ENCODE data around the gene HECTD4.

Gene HECTD4

GRCh38 chr12:112192475-112192874, 189.8 kb downstream of the HECTD4 start:
- Histone ChIP-seq H3K9ac (ENCODE audit: low read length in 2 of 2) (no peak overlapping the region), H3K4me3 (ENCODE audit: low read length in 2 of 2) (no peak overlapping the region), H3K27me3 (ENCODE audit: control insufficient read depth in 1 of 2, insufficient read depth in 2 of 2, low read length in 2 of 2) (no peaks in the 10 kb centered on the region), H3K36me3 (ENCODE audit: control insufficient read depth in 2 of 2, insufficient read depth in 2 of 2, low read length in 2 of 2) (peaks cover 56 to 60% of the 10 kb centered on the region in 2 donors), H3K27ac (ENCODE audit: low read length) (no peak overlapping the region), H3K9me3 (ENCODE audit: control insufficient read depth in 2 of 2, low read length in 2 of 2) (no peaks in the 10 kb centered on the region), H3K4me1 (ENCODE audit: control insufficient read depth, insufficient read depth, low read length) (peaks cover 3% of the 10 kb centered on the region)

- Histone ChIP-seq H3K9ac (ENCODE audit: low read length in 2 of 2) (no peak overlapping the region), H3K4me1 (ENCODE audit: control insufficient read depth, insufficient read depth, low read length) (peaks cover 3% of the 10 kb centered on the region), H3K27ac (ENCODE audit: low read length) (no peak overlapping the region), H3K4me3 (ENCODE audit: low read length in 2 of 2) (no peak overlapping the region), H3K9me3 (ENCODE audit: control insufficient read depth in 2 of 2, low read length in 2 of 2) (no peaks in the 10 kb centered on the region), H3K27me3 (ENCODE audit: control insufficient read depth in 1 of 2, insufficient read depth in 2 of 2, low read length in 2 of 2) (no peaks in the 10 kb centered on the region), H3K36me3 (ENCODE audit: control insufficient read depth in 2 of 2, insufficient read depth in 2 of 2, low read length in 2 of 2) (peaks cover 56 to 58% of the 10 kb centered on the region in 2 donors)
Observed at GRCh38 chr12:112191840-112192321, 190.3 kb downstream of the HECTD4 start.

- Histone ChIP-seq H3K27ac (ENCODE audit: low read length) (no peak overlapping the region), H3K4me1 (ENCODE audit: control insufficient read depth, insufficient read depth, low read length) (peaks cover 3% of the 10 kb centered on the region), H3K27me3 (ENCODE audit: control insufficient read depth in 1 of 2, insufficient read depth in 2 of 2, low read length in 2 of 2) (no peaks in the 10 kb centered on the region), H3K9ac (ENCODE audit: low read length in 2 of 2) (no peak overlapping the region), H3K4me3 (ENCODE audit: low read length in 2 of 2) (no peak overlapping the region), H3K9me3 (ENCODE audit: control insufficient read depth in 2 of 2, low read length in 2 of 2) (no peaks in the 10 kb centered on the region), H3K36me3 (ENCODE audit: control insufficient read depth in 2 of 2, insufficient read depth in 2 of 2, low read length in 2 of 2) (peaks cover 55 to 56% of the 10 kb centered on the region in 2 donors)
Observed at GRCh38 chr12:112191201-112191600, 191.0 kb downstream of the HECTD4 start.

- peaks cover 56% of the 10 kb centered on the region in 2 donors for H3K36me3 ChIP-seq (ENCODE audit: control insufficient read depth in 2 of 2, insufficient read depth in 2 of 2, low read length in 2 of 2)
- no peak overlapping the region for H3K4me3 ChIP-seq (ENCODE audit: low read length in 2 of 2)
- no peaks in the 10 kb centered on the region for H3K27me3 ChIP-seq (ENCODE audit: control insufficient read depth in 1 of 2, insufficient read depth in 2 of 2, low read length in 2 of 2)
- no peak overlapping the region for H3K27ac ChIP-seq (ENCODE audit: low read length)
- H3K9me3 ChIP-seq (ENCODE audit: control insufficient read depth in 2 of 2, low read length in 2 of 2): no peaks in the 10 kb centered on the region
- H3K4me1 ChIP-seq (ENCODE audit: control insufficient read depth, insufficient read depth, low read length): peaks cover 3% of the 10 kb centered on the region
- H3K9ac ChIP-seq (ENCODE audit: low read length in 2 of 2): no peak overlapping the region
Observed at GRCh38 chr12:112190231-112191025, 191.8 kb downstream of the HECTD4 start.

GRCh38 chr12:112188130-112188830, 194.0 kb downstream of the HECTD4 start:
- H3K4me3 ChIP-seq (ENCODE audit: low read length in 2 of 2): no peak overlapping the region
- no peak overlapping the region for H3K27ac ChIP-seq (ENCODE audit: low read length)
- no peak overlapping the region for H3K9ac ChIP-seq (ENCODE audit: low read length in 2 of 2)
- peaks cover 49 to 58% of the 10 kb centered on the region in 2 donors for H3K36me3 ChIP-seq (ENCODE audit: control insufficient read depth in 2 of 2, insufficient read depth in 2 of 2, low read length in 2 of 2)
- H3K9me3 ChIP-seq (ENCODE audit: control insufficient read depth in 2 of 2, low read length in 2 of 2): no peaks in the 10 kb centered on the region
- no peaks in the 10 kb centered on the region for H3K27me3 ChIP-seq (ENCODE audit: control insufficient read depth in 1 of 2, insufficient read depth in 2 of 2, low read length in 2 of 2)
- H3K4me1 ChIP-seq (ENCODE audit: control insufficient read depth, insufficient read depth, low read length): peaks cover 3% of the 10 kb centered on the region

- Histone ChIP-seq H3K4me1 (ENCODE audit: control insufficient read depth, insufficient read depth, low read length) (no peaks in the 10 kb centered on the region), H3K27ac (ENCODE audit: low read length) (no peak overlapping the region), H3K4me3 (ENCODE audit: low read length in 2 of 2) (no peak overlapping the region), H3K27me3 (ENCODE audit: control insufficient read depth in 1 of 2, insufficient read depth in 2 of 2, low read length in 2 of 2) (no peaks in the 10 kb centered on the region), H3K36me3 (ENCODE audit: control insufficient read depth in 2 of 2, insufficient read depth in 2 of 2, low read length in 2 of 2) (peaks cover 28 to 41% of the 10 kb centered on the region in 2 donors), H3K9ac (ENCODE audit: low read length in 2 of 2) (no peak overlapping the region), H3K9me3 (ENCODE audit: control insufficient read depth in 2 of 2, low read length in 2 of 2) (no peaks in the 10 kb centered on the region)
Observed at GRCh38 chr12:112185093-112185923, 196.9 kb downstream of the HECTD4 start.

GRCh38 chr12:112184056-112184887, 198.0 kb downstream of the HECTD4 start:
- Histone ChIP-seq H3K27ac (ENCODE audit: low read length) (no peak overlapping the region), H3K36me3 (ENCODE audit: control insufficient read depth in 2 of 2, insufficient read depth in 2 of 2, low read length in 2 of 2) (peaks cover 32 to 44% of the 10 kb centered on the region in 2 donors), H3K4me1 (ENCODE audit: control insufficient read depth, insufficient read depth, low read length) (no peaks in the 10 kb centered on the region), H3K9me3 (ENCODE audit: control insufficient read depth in 2 of 2, low read length in 2 of 2) (no peaks in the 10 kb centered on the region), H3K9ac (ENCODE audit: low read length in 2 of 2) (no peak overlapping the region), H3K4me3 (ENCODE audit: low read length in 2 of 2) (no peak overlapping the region), H3K27me3 (ENCODE audit: control insufficient read depth in 1 of 2, insufficient read depth in 2 of 2, low read length in 2 of 2) (no peaks in the 10 kb centered on the region)

GRCh38 chr12:112183141-112184021, 198.8 kb downstream of the HECTD4 start:
- H3K27ac ChIP-seq (ENCODE audit: low read length): no peak overlapping the region
- H3K4me1 ChIP-seq (ENCODE audit: control insufficient read depth, insufficient read depth, low read length): no peaks in the 10 kb centered on the region
- no peak overlapping the region for H3K4me3 ChIP-seq (ENCODE audit: low read length in 2 of 2)
- H3K36me3 ChIP-seq (ENCODE audit: control insufficient read depth in 2 of 2, insufficient read depth in 2 of 2, low read length in 2 of 2): peaks cover 34 to 48% of the 10 kb centered on the region in 2 donors
- no peaks in the 10 kb centered on the region for H3K27me3 ChIP-seq (ENCODE audit: control insufficient read depth in 1 of 2, insufficient read depth in 2 of 2, low read length in 2 of 2)
- no peaks in the 10 kb centered on the region for H3K9me3 ChIP-seq (ENCODE audit: control insufficient read depth in 2 of 2, low read length in 2 of 2)
- no peak overlapping the region for H3K9ac ChIP-seq (ENCODE audit: low read length in 2 of 2)

- Histone ChIP-seq H3K27me3 (ENCODE audit: control insufficient read depth in 1 of 2, insufficient read depth in 2 of 2, low read length in 2 of 2) (no peaks in the 10 kb centered on the region), H3K4me1 (ENCODE audit: control insufficient read depth, insufficient read depth, low read length) (no peaks in the 10 kb centered on the region), H3K36me3 (ENCODE audit: control insufficient read depth in 2 of 2, insufficient read depth in 2 of 2, low read length in 2 of 2) (peaks cover 36 to 47% of the 10 kb centered on the region in 2 donors), H3K9ac (ENCODE audit: low read length in 2 of 2) (no peak overlapping the region), H3K9me3 (ENCODE audit: control insufficient read depth in 2 of 2, low read length in 2 of 2) (no peaks in the 10 kb centered on the region), H3K4me3 (ENCODE audit: low read length in 2 of 2) (no peak overlapping the region), H3K27ac (ENCODE audit: low read length) (no peak overlapping the region)
Observed at GRCh38 chr12:112182499-112182898, 199.7 kb downstream of the HECTD4 start.
